ENCODE data around the gene PARD6A. TPM values are rescaled to one million over a fixed set of nuclear protein-coding genes. Genes with fewer than 3 reads are reported as not detected.

The PARD6A gene
- total and polyA plus RNA-seq, 9 donors, result 0.53 to 12.9 (median 4.7) TPM

- H3K27me3 ChIP-seq, result no peaks in the 10 kb centered on the region
- H3K4me1 ChIP-seq (ENCODE audit: insufficient read depth), result no peaks in the 10 kb centered on the region
- intact Hi-C loops (cut with DNase I), result no loop called here
- H3K4me3 ChIP-seq, result no peak overlapping the region
- no peaks in the 10 kb centered on the region for H3K9me3 ChIP-seq
- 80 to 89% (median 88%) methylated on average over 8 of the region's 8 CpGs for WGBS, 3 donors
- H3K36me3 ChIP-seq, result no peaks in the 10 kb centered on the region
- TF ChIP-seq POLR2A (IDR thresholded peaks at IDR 0.05) (no peak), EP300 (IDR thresholded peaks at IDR 0.05) (no peak), CTCF (IDR thresholded peaks at IDR 0.05) (no peak)
- DNase-seq, result no peak
- no peak overlapping the region for H3K27ac ChIP-seq
These were observed 24.0 kb upstream of the PARD6A start for GRCh38 chr16:67636713-67637112.

DNA sequence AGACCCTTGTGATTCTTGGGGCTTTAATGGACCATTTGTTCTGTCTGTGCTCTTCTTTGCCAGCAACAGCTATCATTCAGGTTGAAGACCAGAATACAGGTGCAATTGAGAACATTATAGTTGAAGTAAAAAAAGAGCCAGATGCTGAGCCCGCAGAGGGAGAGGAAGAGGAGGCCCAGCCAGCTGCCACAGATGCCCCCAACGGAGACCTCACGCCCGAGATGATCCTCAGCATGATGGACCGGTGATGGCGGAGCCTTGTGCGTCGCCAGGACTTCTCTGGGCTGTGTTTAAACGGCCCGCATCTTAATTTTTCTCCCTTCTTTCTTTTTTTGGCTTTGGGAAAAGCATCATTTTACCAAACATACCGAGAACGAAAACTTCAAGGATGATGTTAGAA, 23.1 kb upstream of the PARD6A start:
- no peak for DNase-seq
- no peak overlapping the region for H3K4me3 ChIP-seq
- TF ChIP-seq EP300 (IDR thresholded peaks at IDR 0.05), result no peak
- TF ChIP-seq CTCF (IDR thresholded peaks at IDR 0.05), result no peak
- no peak for TF ChIP-seq POLR2A (IDR thresholded peaks at IDR 0.05)
- intact Hi-C loops (cut with DNase I), result no loop called here
- no peaks in the 10 kb centered on the region for H3K27me3 ChIP-seq
- H3K9me3 ChIP-seq, result no peaks in the 10 kb centered on the region
- H3K4me1 ChIP-seq (ENCODE audit: insufficient read depth), result no peaks in the 10 kb centered on the region
- H3K36me3 ChIP-seq, result no peaks in the 10 kb centered on the region
- no peak overlapping the region for H3K27ac ChIP-seq
- 86 to 89% (median 87%) methylated on average over 12 of the region's 12 CpGs for WGBS, 3 donors

DNA sequence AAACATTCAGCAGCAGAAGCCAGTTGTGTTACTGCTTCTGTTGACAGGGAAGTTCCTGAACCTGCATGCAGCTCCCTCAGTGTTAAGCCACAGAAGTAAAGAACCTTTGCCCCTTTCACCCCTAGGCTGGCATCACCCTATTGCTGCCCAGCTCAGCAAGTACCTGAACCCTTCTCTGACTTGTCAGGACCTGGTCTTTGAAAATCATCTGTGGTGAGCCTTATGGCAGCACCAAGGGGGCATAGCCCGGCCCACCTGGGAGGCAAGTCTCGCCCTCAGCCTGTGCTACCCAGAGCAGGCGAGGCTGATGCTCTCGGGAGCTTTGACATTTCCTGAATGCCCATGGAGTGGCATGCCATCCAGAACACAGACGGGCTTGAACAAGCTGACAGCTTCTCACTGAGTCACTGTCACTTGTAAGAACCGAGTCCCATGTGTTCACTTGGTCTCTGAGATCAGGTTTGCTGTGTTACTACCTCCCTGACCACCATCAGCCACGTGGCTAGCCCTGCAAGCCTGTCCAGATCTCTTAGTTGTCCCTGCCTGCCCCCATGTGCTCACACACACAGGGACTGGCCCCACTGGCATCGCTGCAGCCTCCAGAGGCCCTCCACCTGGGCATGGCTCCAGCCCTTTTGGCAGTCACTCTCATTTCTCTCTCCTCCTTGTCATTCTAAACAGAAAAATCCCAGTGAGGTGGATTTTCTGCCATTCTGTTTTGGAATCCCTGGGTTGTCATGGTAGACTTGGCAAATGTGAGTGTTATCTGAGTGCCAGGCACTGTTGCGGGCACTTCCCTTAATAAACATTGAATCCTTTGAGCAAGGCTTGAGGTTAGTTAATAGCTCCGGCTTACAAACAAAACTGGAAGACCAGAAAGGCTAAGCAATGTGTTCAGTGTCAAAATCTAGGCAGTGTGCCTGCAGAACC, 18.7 kb upstream of the PARD6A start:
- H3K27ac ChIP-seq, result no peak overlapping the region
- H3K27me3 ChIP-seq, result no peaks in the 10 kb centered on the region
- no peak for TF ChIP-seq POLR2A (IDR thresholded peaks at IDR 0.05)
- TF ChIP-seq EP300 (IDR thresholded peaks at IDR 0.05), result no peak
- no peak for TF ChIP-seq CTCF (IDR thresholded peaks at IDR 0.05)
- H3K4me1 ChIP-seq (ENCODE audit: insufficient read depth), result no peaks in the 10 kb centered on the region
- no peaks in the 10 kb centered on the region for H3K36me3 ChIP-seq
- no peaks in the 10 kb centered on the region for H3K9me3 ChIP-seq
- 49 to 53% (median 52%) methylated on average over 10 of the region's 10 CpGs for WGBS, 3 donors
- H3K4me3 ChIP-seq, result no peak overlapping the region
- intact Hi-C loops (cut with DNase I), result loop anchor here in 3 of 4 donors (5.0 to 10.0 kb wide), 3 partner anchors 80 to 97 kb away; partner anchors contain the start of gene CTCF (in 1 of the 3)
- peak in 1 of 5 donors; percentile 43 for DNase-seq

DNA sequence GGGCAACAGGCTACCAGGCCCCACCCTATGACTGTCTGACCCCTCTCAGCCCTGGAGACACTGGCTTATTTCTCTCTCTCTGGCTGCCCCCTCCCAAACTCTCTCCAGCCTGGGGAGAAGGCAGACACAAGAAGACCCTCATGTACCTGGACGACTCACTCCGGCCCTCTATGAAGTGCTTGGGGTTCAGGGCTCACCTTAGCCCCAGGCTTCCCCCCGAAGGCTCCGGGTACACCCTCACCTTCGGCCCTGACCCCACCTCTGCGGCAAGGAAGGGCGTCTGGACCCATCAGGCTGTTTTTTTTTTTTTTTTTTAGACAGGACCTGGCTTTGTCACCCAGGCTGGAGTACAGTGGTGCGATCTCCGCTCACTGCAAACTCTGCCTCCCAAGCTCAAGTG, 16.7 kb upstream of the PARD6A start:
- no peak overlapping the region for H3K4me3 ChIP-seq
- no peaks in the 10 kb centered on the region for H3K36me3 ChIP-seq
- H3K4me1 ChIP-seq (ENCODE audit: insufficient read depth), result no peaks in the 10 kb centered on the region
- 78 to 84% (median 79%) methylated on average over 9 of the region's 9 CpGs for WGBS, 3 donors
- TF ChIP-seq CTCF (IDR thresholded peaks at IDR 0.05) (no peak), POLR2A (IDR thresholded peaks at IDR 0.05) (no peak), EP300 (IDR thresholded peaks at IDR 0.05) (no peak)
- DNase-seq, result no peak
- H3K27me3 ChIP-seq, result peaks cover 2% of the 10 kb centered on the region
- no peak overlapping the region for H3K27ac ChIP-seq
- intact Hi-C loops (cut with DNase I), result loop anchor here in 3 of 4 donors (5.0 to 10.0 kb wide), 3 partner anchors 82 to 99 kb away; partner anchors contain the start of gene CTCF (in 1 of the 3)
- no peaks in the 10 kb centered on the region for H3K9me3 ChIP-seq

Data from ovary (tissue), 9 donors.